ENCODE results near the gene PABPN1. TPM values are rescaled to one million over a fixed set of nuclear protein-coding genes. Genes with fewer than 3 reads are reported as not detected.
"Not testable (repeated sequence)": the region's sequence is repeated elsewhere in the genome, so short reads cannot be mapped to it uniquely, and the experiment has no call there.

Gene PABPN1
- total and polyA plus RNA-seq, 11 donors = 23.7 to 102 (median 62.5) TPM

GRCh38 chr14:23324455-23324846 lies 3.2 kb downstream of the PABPN1 start:
- Histone ChIP-seq H3K27me3 (no peaks in the 10 kb centered on the region), H3K9me3 (no peaks in the 10 kb centered on the region), H3K4me1 (peaks cover 4 to 29% (median 16%) of the 10 kb centered on the region in 12 donors), H3K36me3 (peaks cover 0 to 39% (median 33%) of the 10 kb centered on the region in 9 donors), H3K27ac (no peak overlapping the region), H3K4me3 (no peak overlapping the region)
- ATAC-seq (no peak), DNase-seq (no peak)
- TF ChIP-seq POLR2A (IDR thresholded peaks at IDR 0.05) (no peak), CTCF (IDR thresholded peaks at IDR 0.05) (no peak)
- 78 to 93% (median 85%) methylated on average over 2 of the region's 2 CpGs for WGBS, 4 donors
- intact Hi-C loops (cut with DNase I) = loop anchor here in 7 of 10 donors (5.0 to 10.0 kb wide), 4 partner anchors 130 to 240 kb away; partner anchors contain the start of genes AP1G2 (in 5 of the 7), NGDN (in 2 of the 7), THTPA (in 1 of the 7) and ZFHX2 (in 1 of the 7)

- Histone ChIP-seq H3K4me3 (no peak overlapping the region), H3K4me1 (peaks cover 4 to 29% (median 16%) of the 10 kb centered on the region in 12 donors), H3K27ac (no peak overlapping the region), H3K36me3 (peaks cover 0 to 39% (median 33%) of the 10 kb centered on the region in 9 donors), H3K9me3 (no peaks in the 10 kb centered on the region), H3K27me3 (no peaks in the 10 kb centered on the region)
- WGBS, 4 donors = 71 to 79% (median 76%) methylated on average over 7 of the region's 7 CpGs
- intact Hi-C loops (cut with DNase I) = loop anchor here in 9 of 10 donors (5.0 to 10.0 kb wide), 10 partner anchors 37 to 240 kb away; partner anchors contain the start of genes AP1G2 (in 5 of the 9), NGDN (in 4 of the 9), CMTM5 (in 2 of the 9) and THTPA (in 1 of the 9)
- ATAC-seq (no peak), DNase-seq (no peak)
- TF ChIP-seq POLR2A (IDR thresholded peaks at IDR 0.05) (no peak), CTCF (IDR thresholded peaks at IDR 0.05) (no peak)
Observed at GRCh38 chr14:23324993-23325392, 3.7 kb downstream of the PABPN1 start.

- DNase-seq, H3K4me3 ChIP-seq, H3K27ac ChIP-seq, H3K9me3 ChIP-seq, H3K27me3 ChIP-seq, ATAC-seq: not testable (repeated sequence)
- Histone ChIP-seq H3K4me1 (peaks cover 0 to 22% (median 13%) of the 10 kb centered on the region in 12 donors), H3K36me3 (peaks cover 0 to 39% (median 33%) of the 10 kb centered on the region in 9 donors)
- 89 to 92% (median 90%) methylated on average over 5 of the region's 5 CpGs for WGBS, 4 donors
- intact Hi-C loops (cut with DNase I) = loop anchor here in 9 of 10 donors (2.0 to 10.0 kb wide), 11 partner anchors 37 to 239 kb away; partner anchors contain the start of genes AP1G2 (in 5 of the 9), CMTM5 (in 2 of the 9), NGDN (in 2 of the 9) and THTPA (in 1 of the 9)
Observed at GRCh38 chr14:23325746-23326145, 4.5 kb downstream of the PABPN1 start.

- Histone ChIP-seq H3K27ac (no peak overlapping the region), H3K4me3 (no peak overlapping the region), H3K36me3 (peaks cover 0 to 39% (median 33%) of the 10 kb centered on the region in 9 donors), H3K9me3 (no peaks in the 10 kb centered on the region), H3K4me1 (peaks cover 0 to 22% (median 13%) of the 10 kb centered on the region in 12 donors), H3K27me3 (no peaks in the 10 kb centered on the region)
- DNase-seq (no peak), ATAC-seq (no peak)
- TF ChIP-seq CTCF (IDR thresholded peaks at IDR 0.05) (no peak), POLR2A (IDR thresholded peaks at IDR 0.05) (no peak)
- intact Hi-C loops (cut with DNase I) = loop anchor here in 9 of 10 donors (2.0 to 10.0 kb wide), 11 partner anchors 36 to 238 kb away; partner anchors contain the start of genes AP1G2 (in 5 of the 9), CMTM5 (in 2 of the 9), NGDN (in 2 of the 9) and THTPA (in 1 of the 9)
- 74 to 81% (median 78%) methylated on average over 13 of the region's 13 CpGs for WGBS, 4 donors
Observed at GRCh38 chr14:23326491-23327332, 5.5 kb downstream of the PABPN1 start.

Measured in heart left ventricle (tissue), 16 donors.